Testis (tissue), 3 donors: ENCODE measurements around the gene RBKS. TPM values are rescaled to one million over a fixed set of nuclear protein-coding genes. Genes with fewer than 3 reads are reported as not detected.
"Not testable (repeated sequence)": the region's sequence is repeated elsewhere in the genome, so short reads cannot be mapped to it uniquely, and the experiment has no call there.

Experiments used
- DNase-seq: peaks from one replicate; pipeline ENCODE4 v3.0.0-alpha.2; 2019
- H3K27ac ChIP-seq, 2 donors: fragments of 200-600 bp; sonication (generic); one replicate each; pipeline ENCODE4 v1.5.1; 2019
- H3K27me3 ChIP-seq: fragments of 200-600 bp; sonication (generic); one replicate; pipeline ENCODE4 v1.5.1; 2019
- H3K36me3 ChIP-seq: fragments of 200-600 bp; sonication (generic); one replicate; pipeline ENCODE4 v1.5.1; 2017; ENCODE audit warnings: low read depth; ENCODE audit errors: missing control alignments
- H3K4me1 ChIP-seq: fragments of 200-600 bp; sonication (generic); one replicate; pipeline ENCODE4 v1.5.1; 2019
- H3K4me3 ChIP-seq, 2 donors: fragments of 200-600 bp; sonication (generic); one replicate each; pipeline ENCODE4 v1.5.1; 2017 to 2019
- H3K9me3 ChIP-seq: fragments of 200-600 bp; sonication (generic); one replicate; pipeline ENCODE4 v1.5.1; 2017
- POLR2A ChIP-seq: fragments of 450-650 bp; IDR thresholded peaks from one replicate; pipeline ENCODE4 v1.6.1; 2017; ENCODE audit warnings: antibody characterized with exemption, mild to moderate bottlenecking, moderate library complexity
- WGBS, 2 donors: methylation state at CpG; one replicate each; pipeline ENCODE4 v1.1.5; 2018; 5-methylcytosine and 5-hydroxymethylcytosine counted together
- intact Hi-C: fragments of 100-400 bp; cut with DNase I; formaldehyde crosslinking; loops from one replicate; pipeline ENCODE4 v1.15.1; 2023; ENCODE audit warnings: low total_unique reads
- polyA plus RNA-seq: library from polyadenylated mRNA; stranded (reverse); fragments of 350-450 nt; fragmentation: Illumina TruSeq; extraction: RNeasy Lipid Tissue Mini Kit (QIAGEN cat#74804); gene quantifications from one replicate; pipeline ENCODE4 v1.2.3, GENCODE V29; 2014; ENCODE audit warnings: low read depth, low replicate concordance; ENCODE audit not compliant: insufficient read depth
- total RNA-seq, 2 donors: library from RNA; depleted of rRNA; stranded (reverse); fragments of >200 nt; gene quantifications; one replicate each; pipeline ENCODE4 v1.2.3, GENCODE V29; 2016
- TF ChIP-seq, protein P1 (sequence below), 3 experiments: fragments of 450-650 bp in 2 of 3; fragments of 200-600 bp in 1 of 3; sonication (generic) in 1 of 3; IDR thresholded peaks; one replicate each; pipeline ENCODE4 v1.5.1; 2016 to 2019; ENCODE audit warnings: antibody characterized with exemption in 3 of 3, mild to moderate bottlenecking in 2 of 3, moderate library complexity in 1 of 3

RBKS gene
- total and polyA plus RNA-seq, 3 donors from 2014 or later = 6.1 to 18.4 (median 6.3) TPM

DNA sequence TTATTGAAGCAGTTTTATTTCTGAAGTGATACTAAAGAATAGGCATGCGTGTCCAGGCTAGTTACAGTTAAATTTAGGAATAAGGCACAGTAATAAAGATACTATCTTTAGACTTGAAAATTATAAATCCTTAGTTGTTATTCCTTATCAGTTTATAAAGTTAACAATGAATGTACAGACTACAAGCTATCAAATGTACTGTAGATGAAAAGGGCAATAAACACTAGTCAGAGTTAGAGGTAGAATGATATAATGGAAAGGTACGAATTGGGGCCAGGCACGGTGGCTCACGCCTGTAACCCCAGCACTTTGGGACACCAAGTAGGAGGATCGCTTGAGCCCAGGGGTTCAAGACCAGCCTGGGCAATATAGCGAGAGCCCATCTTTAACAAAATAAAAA, 3.9 kb downstream of the RBKS start:
- intact Hi-C loops = no loop called here
- Histone ChIP-seq H3K27me3 (no peaks in the 10 kb centered on the region), H3K4me1 (peaks cover 4% of the 10 kb centered on the region), H3K36me3 (no peaks in the 10 kb centered on the region), H3K9me3 (no peaks in the 10 kb centered on the region), H3K4me3 (no peak overlapping the region), H3K27ac (no peak overlapping the region)
- no peak for DNase-seq
- 96 to 97% methylated on average over 6 of the region's 6 CpGs for WGBS, 2 donors
- TF ChIP-seq POLR2A = no peak
- TF ChIP-seq, protein P1, sequence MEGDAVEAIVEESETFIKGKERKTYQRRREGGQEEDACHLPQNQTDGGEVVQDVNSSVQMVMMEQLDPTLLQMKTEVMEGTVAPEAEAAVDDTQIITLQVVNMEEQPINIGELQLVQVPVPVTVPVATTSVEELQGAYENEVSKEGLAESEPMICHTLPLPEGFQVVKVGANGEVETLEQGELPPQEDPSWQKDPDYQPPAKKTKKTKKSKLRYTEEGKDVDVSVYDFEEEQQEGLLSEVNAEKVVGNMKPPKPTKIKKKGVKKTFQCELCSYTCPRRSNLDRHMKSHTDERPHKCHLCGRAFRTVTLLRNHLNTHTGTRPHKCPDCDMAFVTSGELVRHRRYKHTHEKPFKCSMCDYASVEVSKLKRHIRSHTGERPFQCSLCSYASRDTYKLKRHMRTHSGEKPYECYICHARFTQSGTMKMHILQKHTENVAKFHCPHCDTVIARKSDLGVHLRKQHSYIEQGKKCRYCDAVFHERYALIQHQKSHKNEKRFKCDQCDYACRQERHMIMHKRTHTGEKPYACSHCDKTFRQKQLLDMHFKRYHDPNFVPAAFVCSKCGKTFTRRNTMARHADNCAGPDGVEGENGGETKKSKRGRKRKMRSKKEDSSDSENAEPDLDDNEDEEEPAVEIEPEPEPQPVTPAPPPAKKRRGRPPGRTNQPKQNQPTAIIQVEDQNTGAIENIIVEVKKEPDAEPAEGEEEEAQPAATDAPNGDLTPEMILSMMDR (IDR thresholded peaks at IDR 0.05) = no peak

DNA sequence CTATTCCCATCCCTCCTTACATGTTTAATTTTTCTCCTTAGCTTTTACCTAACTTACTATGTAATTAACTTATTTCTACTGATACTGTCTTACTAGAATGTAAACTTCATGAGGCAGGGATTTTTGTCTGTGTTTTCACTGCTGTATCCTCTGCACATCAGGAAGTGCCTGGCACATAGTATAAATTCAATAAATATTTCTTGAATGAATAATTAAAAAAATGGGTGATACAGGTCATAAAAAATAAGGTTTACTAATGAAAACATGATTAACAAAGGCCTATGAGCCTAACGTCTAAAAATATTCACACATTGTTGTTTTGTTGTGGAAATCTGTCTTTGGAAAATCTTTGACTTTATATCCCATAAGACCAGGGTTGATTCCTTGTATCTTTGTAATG, 4.5 kb downstream of the RBKS start:
- WGBS, 2 donors = 65 to 71% methylated on average over 1 of the region's 1 CpG
- TF ChIP-seq POLR2A = no peak
- TF ChIP-seq, protein P1 (IDR thresholded peaks at IDR 0.05) = no peak
- intact Hi-C loops = no loop called here
- Histone ChIP-seq H3K4me3 (no peak overlapping the region), H3K27me3 (no peaks in the 10 kb centered on the region), H3K9me3 (no peaks in the 10 kb centered on the region), H3K4me1 (peaks cover 4% of the 10 kb centered on the region), H3K27ac (no peak overlapping the region), H3K36me3 (no peaks in the 10 kb centered on the region)
- DNase-seq = no peak

DNA sequence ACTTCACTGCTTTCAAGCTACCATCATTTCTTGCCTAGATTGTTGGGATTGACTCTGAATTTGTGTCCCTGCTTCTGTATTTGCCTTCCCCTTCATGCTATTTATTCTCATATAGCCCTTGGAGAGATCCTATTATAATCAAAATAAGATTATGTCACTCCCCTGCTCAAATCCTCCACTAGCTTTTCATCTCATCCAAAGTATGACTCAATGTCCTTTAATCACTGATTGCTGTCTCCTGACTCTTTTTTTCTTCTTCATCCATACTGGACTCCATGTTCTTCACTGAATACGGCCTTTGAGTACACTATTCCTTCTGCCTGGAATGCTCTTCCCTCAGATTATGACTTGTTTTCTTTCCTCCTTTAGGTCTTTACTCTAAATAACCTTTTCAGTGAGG, 5.0 kb downstream of the RBKS start:
- 90 to 97% methylated on average over 1 of the region's 1 CpG for WGBS, 2 donors

DNA sequence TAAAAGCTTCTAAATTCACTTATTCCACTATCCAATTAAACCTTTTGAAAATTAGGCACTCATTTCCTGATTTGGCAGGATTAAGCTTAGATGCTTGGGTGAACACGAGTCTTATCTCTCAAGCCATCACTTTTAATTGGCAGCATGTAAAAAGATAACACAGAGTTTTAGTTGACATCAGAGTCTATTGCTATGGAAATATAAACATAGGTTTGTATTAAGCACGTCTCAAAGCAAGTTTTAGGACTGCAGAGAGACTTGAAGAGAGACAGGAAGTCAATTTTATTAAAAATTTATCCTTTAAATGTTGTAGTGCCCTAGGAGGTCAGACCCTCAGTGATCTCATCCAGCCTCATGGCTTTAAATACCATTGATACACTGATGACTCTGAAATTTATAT, 5.6 kb downstream of the RBKS start:
- Histone ChIP-seq H3K4me1 (peaks cover 4% of the 10 kb centered on the region), H3K27ac (no peak overlapping the region), H3K4me3 (no peak overlapping the region), H3K9me3 (no peaks in the 10 kb centered on the region), H3K36me3 (no peaks in the 10 kb centered on the region), H3K27me3 (no peaks in the 10 kb centered on the region)
- 20 to 24% methylated on average over 2 of the region's 2 CpGs for WGBS, 2 donors
- TF ChIP-seq, protein P1 (IDR thresholded peaks at IDR 0.05) = no peak
- no peak for TF ChIP-seq POLR2A
- no peak for DNase-seq
- intact Hi-C loops = no loop called here

More for the DNA sequence above, 5.0 kb downstream of the RBKS start:
- no peak for DNase-seq
- H3K4me1 ChIP-seq = peaks cover 4% of the 10 kb centered on the region
- H3K4me3 ChIP-seq = no peak overlapping the region
- no peak overlapping the region for H3K27ac ChIP-seq
- intact Hi-C loops = no loop called here
- H3K9me3 ChIP-seq = no peaks in the 10 kb centered on the region
- TF ChIP-seq, protein P1 (IDR thresholded peaks at IDR 0.05) = no peak
- TF ChIP-seq POLR2A = no peak
- H3K36me3 ChIP-seq = no peaks in the 10 kb centered on the region
- H3K27me3 ChIP-seq = no peaks in the 10 kb centered on the region

DNA sequence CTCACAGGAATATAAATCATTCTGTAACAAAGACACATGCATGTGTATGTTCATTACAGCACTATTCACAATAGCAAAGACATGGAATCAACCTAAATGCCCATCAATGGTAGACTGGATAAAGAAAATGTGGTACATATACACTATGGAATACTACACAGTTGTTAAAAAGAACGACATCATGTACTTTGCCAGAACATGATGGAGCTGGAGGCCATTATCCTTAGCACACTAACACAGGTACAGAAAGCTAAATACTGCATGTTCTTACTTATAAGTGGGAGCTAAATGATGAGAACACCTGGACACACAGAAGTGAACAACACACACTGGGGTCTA, 7.6 kb downstream of the RBKS start:
- H3K4me1 ChIP-seq, H3K9me3 ChIP-seq, DNase-seq, H3K27me3 ChIP-seq, H3K4me3 ChIP-seq, H3K36me3 ChIP-seq, H3K27ac ChIP-seq, intact Hi-C loops: not testable (repeated sequence)
- 87 to 90% methylated on average over 1 of the region's 1 CpG for WGBS, 2 donors

DNA sequence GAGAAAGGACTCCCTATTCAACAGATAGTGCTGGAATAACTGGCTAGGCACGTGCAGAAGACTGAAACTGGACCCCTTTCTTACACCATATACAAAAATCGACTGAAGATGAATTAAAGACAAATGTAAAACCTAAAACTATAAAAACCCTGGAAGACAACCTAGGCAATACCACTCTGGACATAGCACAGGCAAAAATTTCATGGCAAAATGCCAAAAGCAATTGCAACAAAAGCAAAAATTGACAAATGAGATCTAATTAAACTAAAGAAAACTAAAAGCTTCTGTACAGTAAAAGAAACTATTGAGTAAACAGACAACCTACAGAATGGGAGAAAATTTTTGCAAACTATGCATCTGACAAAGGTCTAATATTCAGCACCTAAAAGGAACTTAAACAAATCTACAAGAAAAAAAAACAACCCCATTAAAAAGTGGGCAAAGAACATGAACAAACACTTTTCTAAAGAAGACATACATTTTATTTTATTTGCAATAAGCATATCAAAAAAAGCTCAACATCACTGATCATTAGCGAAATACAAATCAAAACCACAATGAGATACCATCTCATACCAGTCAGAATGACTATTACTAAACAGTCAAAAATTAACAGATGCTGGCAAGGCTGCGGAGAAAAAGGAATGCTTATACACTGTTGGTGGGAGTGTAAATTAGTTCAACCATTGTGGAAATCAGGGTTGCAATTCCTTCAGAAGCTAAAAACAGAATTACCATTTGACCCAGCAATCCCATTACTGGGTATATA, 8.2 kb downstream of the RBKS start:
- H3K27ac ChIP-seq, H3K27me3 ChIP-seq, H3K4me3 ChIP-seq, H3K36me3 ChIP-seq, H3K9me3 ChIP-seq, intact Hi-C loops, DNase-seq, H3K4me1 ChIP-seq: not testable (repeated sequence)
- WGBS, 2 donors = 93 to 94% methylated on average over 4 of the region's 4 CpGs
